Psoas muscle (tissue), 8 donors: ENCODE measurements around the gene FBXL19. TPM values are rescaled to one million over a fixed set of nuclear protein-coding genes. Genes with fewer than 3 reads are reported as not detected.

Source experiments
- ATAC-seq, 4 donors: fragments of 200-7000 bp; cut with Tn5 transposase; one replicate each; pipeline ENCODE4 v1.9.1; 2020; ENCODE audit warnings: moderate library complexity in 3 of 4, mild to moderate bottlenecking in 2 of 4
- DNase-seq, 2 donors: peaks; one replicate each; pipeline ENCODE4 v3.0.0-alpha.2; 2020
- H3K27ac ChIP-seq: fragments of 200-600 bp; one replicate; pipeline ENCODE4 v1.8.0; 2022
- H3K27me3 ChIP-seq, 3 donors: fragments of 200-600 bp in 1 of 3; one replicate each; pipeline versions ENCODE4 v1.6.1 to v1.8.0; 2013 to 2022; ENCODE audit warnings: low read length in 2 of 3, mild to moderate bottlenecking in 2 of 3, moderate library complexity in 1 of 3; ENCODE audit not compliant: insufficient read depth in 3 of 3
- H3K36me3 ChIP-seq, 2 donors: fragments of 200-600 bp in 1 of 2; one replicate each; pipeline versions ENCODE4 v1.6.1 to v1.8.0; 2013 to 2022; ENCODE audit warnings: low read depth in 1 of 2, mild to moderate bottlenecking in 1 of 2, moderate library complexity in 1 of 2; ENCODE audit not compliant: insufficient read depth in 1 of 2
- H3K4me1 ChIP-seq: fragments of 200-600 bp; one replicate; pipeline ENCODE4 v1.8.0; 2022
- H3K4me3 ChIP-seq: fragments of 200-600 bp; one replicate; pipeline ENCODE4 v1.8.0; 2022; ENCODE audit warnings: mild to moderate bottlenecking
- H3K9me3 ChIP-seq: fragments of 200-600 bp; one replicate; pipeline ENCODE4 v1.8.0; 2022
- CTCF ChIP-seq: fragments of 200-600 bp; IDR thresholded peaks from one replicate; pipeline ENCODE4 v1.8.0; 2022; ENCODE audit warnings: antibody characterized with exemption
- WGBS, 3 donors: extraction: QIAGEN DNeasy Blood & Tissue Kit; methylation state at CpG; one replicate each; pipeline versions ENCODE4 v1.1.6 to v1.1.7; 2013; 5-methylcytosine and 5-hydroxymethylcytosine counted together
- intact Hi-C, 2 donors: fragments of 100-400 bp; cut with DNase I; formaldehyde crosslinking; loops; one replicate each; pipeline versions ENCODE4 v1.11.0 to v1.14.2; 2022
- polyA plus RNA-seq, 3 donors: library from polyadenylated mRNA; stranded (reverse); fragments of 200-250 nt; gene quantifications; one replicate each; pipeline ENCODE4 v1.2.3, GENCODE V29; 2013
- total RNA-seq, 4 donors: library from RNA; stranded (reverse); fragmentation: NEBNext Ultra II Directional in 2 of 4; extraction: Animal tissue kit (Norgen Biotek cat#: 25700) in 2 of 4; gene quantifications; one replicate each; pipeline versions ENCODE4 v1.2.1 to v1.2.4, GENCODE V29; 2021 to 2023
- donor health status: healthy with polysubstance abuse.
- donor health status: DM: no; HTN: no; CAD: no; lungs with moderate emphysema.
- donor health status: Bipolar disorder and iron deficiency.
- donor health status: healthy.
- donor health status: DM: yes; HTN: yes; CAD: no.
- donor health status: DM: no; HTN: no; CAD: no.
- donor health status: DM: no; HTN: no; CAD: no.
- donor health status: DM: yes; HTN: yes; CAD: no.

FBXL19 gene
- total and polyA plus RNA-seq, 7 donors: 2.8 to 5.4 (median 4.1) TPM

- H3K4me1 ChIP-seq: peaks cover 4% of the 10 kb centered on the region
- no peaks in the 10 kb centered on the region for H3K9me3 ChIP-seq
- H3K27me3 ChIP-seq: no peaks in the 10 kb centered on the region
- no peak overlapping the region for H3K4me3 ChIP-seq
- WGBS, 3 donors: 82 to 93% (median 92%) methylated on average over 21 to 29 of the region's 29 CpGs
- no peak for DNase-seq
- H3K27ac ChIP-seq: no peak overlapping the region
- H3K36me3 ChIP-seq: peaks cover 0 to 92% of the 10 kb centered on the region in 2 donors
- intact Hi-C loops: loop anchor here (5.0 to 10.0 kb wide), 3 partner anchors 114 to 887 kb away; partner anchors contain the start of gene VKORC1 (in 1 of the 2)
- TF ChIP-seq CTCF: no peak
- ATAC-seq: no peak
These were observed 57.1 kb downstream of the FBXL19 start for GRCh38 chr16:30980434-30980833.

GRCh38 chr16:30980959-30981358, 57.6 kb downstream of the FBXL19 start:
- 94 to 95% (median 94%) methylated on average over 14 of the region's 14 CpGs for WGBS, 3 donors
- Histone ChIP-seq H3K27me3 (no peaks in the 10 kb centered on the region), H3K4me3 (no peak overlapping the region), H3K27ac (no peak overlapping the region), H3K36me3 (peaks cover 0 to 86% of the 10 kb centered on the region in 2 donors), H3K4me1 (peaks cover 10% of the 10 kb centered on the region), H3K9me3 (no peaks in the 10 kb centered on the region)
- intact Hi-C loops: loop anchor here (5.0 to 10.0 kb wide), 3 partner anchors 114 to 886 kb away; partner anchors contain the start of gene VKORC1 (in 1 of the 2)
- TF ChIP-seq CTCF: no peak
- DNase-seq (no peak), ATAC-seq (no peak)

DNA sequence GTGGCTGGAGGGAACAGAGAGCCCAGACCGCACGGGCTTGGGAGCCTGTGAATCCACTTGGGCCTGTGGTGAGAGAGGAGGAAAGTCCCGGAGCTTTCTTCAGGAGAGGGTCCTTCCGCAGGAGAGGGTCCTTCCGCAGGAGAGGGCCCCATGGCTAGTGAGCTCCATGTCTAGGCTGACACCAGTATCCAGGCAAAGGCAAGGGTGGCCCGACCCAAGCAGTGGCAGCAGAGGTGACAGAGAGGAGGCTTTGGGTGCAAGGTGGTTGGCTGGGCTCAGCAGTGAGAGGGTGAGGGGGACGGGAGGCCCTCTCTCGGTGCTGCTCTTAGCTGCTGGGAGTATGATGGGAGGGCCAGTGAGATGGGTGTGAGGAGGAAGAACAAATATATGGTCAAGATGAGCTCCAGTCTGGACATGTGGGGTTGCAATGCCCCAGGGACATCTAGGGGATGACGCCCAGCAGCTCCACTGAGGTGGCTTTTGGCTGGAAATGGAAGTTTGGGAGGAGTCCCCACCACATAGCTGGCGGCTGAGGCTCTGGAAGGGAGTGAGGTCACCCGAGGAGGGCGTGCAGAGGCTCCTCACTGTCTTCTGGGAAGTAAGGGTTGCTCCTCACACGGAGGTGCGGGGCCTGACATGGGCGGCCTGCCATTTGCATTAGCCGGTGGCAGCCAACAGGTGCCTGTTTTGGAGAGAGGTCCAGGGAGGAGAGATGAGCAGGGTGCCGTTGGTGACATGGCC, 59.3 kb downstream of the FBXL19 start:
- Histone ChIP-seq H3K4me1 (peaks cover 10% of the 10 kb centered on the region), H3K27me3 (no peaks in the 10 kb centered on the region), H3K36me3 (peaks cover 0 to 69% of the 10 kb centered on the region in 2 donors), H3K9me3 (no peaks in the 10 kb centered on the region), H3K4me3 (no peak overlapping the region), H3K27ac (no peak overlapping the region)
- ATAC-seq: no peak
- DNase-seq: peak; percentile 65 to 80
- intact Hi-C loops: loop anchor here (5.0 to 10.0 kb wide), 3 partner anchors 112 to 885 kb away; partner anchors contain the start of gene VKORC1 (in 1 of the 2)
- WGBS, 3 donors: 69 to 73% (median 70%) methylated on average over 16 to 17 of the region's 17 CpGs
- no peak for TF ChIP-seq CTCF

DNA sequence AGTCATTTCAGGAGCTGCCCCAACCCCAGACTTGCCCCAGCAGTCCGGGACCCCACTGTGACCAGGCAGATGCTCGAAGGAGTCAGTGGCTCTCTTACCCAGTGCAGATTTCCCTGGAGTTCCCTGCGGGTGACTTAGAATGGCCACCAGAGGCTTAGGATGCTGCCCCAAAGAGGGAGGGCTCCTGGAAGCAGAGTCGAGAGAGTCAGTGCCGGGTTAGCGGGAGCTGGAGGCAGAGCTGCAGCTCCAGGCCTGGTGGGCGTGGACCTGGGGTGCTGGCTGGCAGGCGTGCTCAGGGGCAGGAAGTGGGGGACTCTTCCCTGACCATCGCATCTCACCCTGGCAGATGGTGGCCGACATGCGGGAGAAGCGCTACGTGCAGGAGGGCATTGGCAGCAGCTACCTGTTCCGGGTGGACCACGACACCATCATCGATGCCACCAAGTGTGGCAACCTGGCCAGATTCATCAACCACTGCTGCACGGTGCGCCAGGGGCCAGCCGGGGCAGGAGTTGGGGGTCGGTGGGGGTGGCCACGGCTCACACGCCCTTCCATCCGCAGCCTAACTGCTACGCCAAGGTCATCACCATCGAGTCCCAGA, 60.0 kb downstream of the FBXL19 start:
- Histone ChIP-seq H3K4me1 (peaks cover 10% of the 10 kb centered on the region), H3K9me3 (no peaks in the 10 kb centered on the region), H3K36me3 (peaks cover 0 to 62% of the 10 kb centered on the region in 2 donors), H3K27ac (no peak overlapping the region), H3K27me3 (no peaks in the 10 kb centered on the region), H3K4me3 (no peak overlapping the region)
- no peak for ATAC-seq
- no peak for DNase-seq
- intact Hi-C loops: loop anchor here (5.0 to 10.0 kb wide), 3 partner anchors 111 to 884 kb away; partner anchors contain the start of gene VKORC1 (in 1 of the 2)
- WGBS, 3 donors: 79 to 82% (median 81%) methylated on average over 20 to 25 of the region's 25 CpGs
- no peak for TF ChIP-seq CTCF
